HG03575 (cell line): Measurements from ENCODE around the gene AP1S3.

Experiments used
- ATAC-seq: cut with Tn5 transposase; IDR thresholded peaks from one replicate; pipeline ENCODE4 v1.9.1; 2021; ENCODE audit not compliant: unreplicated experiment, insufficient number of reproducible peaks, low FRiP score; ENCODE audit errors: extremely low read depth

AP1S3 gene

GRCh38 chr2:223735659-223736244 is 101.6 kb downstream of the AP1S3 start:
- no peak for ATAC-seq

GRCh38 chr2:223735035-223735640 is 102.2 kb downstream of the AP1S3 start:
- ATAC-seq = no peak

- ATAC-seq = no peak
Observed at GRCh38 chr2:223734346-223734745, 103.0 kb downstream of the AP1S3 start.

- no peak for ATAC-seq
Observed at GRCh38 chr2:223732346-223732745, 105.0 kb downstream of the AP1S3 start.

GRCh38 chr2:223731503-223731902 is 105.9 kb downstream of the AP1S3 start:
- no peak for ATAC-seq

GRCh38 chr2:223729781-223730180 is 107.6 kb downstream of the AP1S3 start:
- no peak for ATAC-seq

- ATAC-seq = peak; percentile 64
Observed at GRCh38 chr2:223727562-223727961, 109.8 kb downstream of the AP1S3 start.

GRCh38 chr2:223725986-223726970 is 111.1 kb downstream of the AP1S3 start:
- no peak for ATAC-seq

- no peak for ATAC-seq
Observed at GRCh38 chr2:223725494-223725893, 111.9 kb downstream of the AP1S3 start.

- ATAC-seq = no peak
Observed at GRCh38 chr2:223724861-223725260, 112.5 kb downstream of the AP1S3 start.

GRCh38 chr2:223723954-223724411 is 113.4 kb downstream of the AP1S3 start:
- ATAC-seq = no peak

- ATAC-seq = no peak
Observed at GRCh38 chr2:223722226-223722625, 115.2 kb downstream of the AP1S3 start.

- ATAC-seq = no peak
Observed at GRCh38 chr2:223721746-223722145, 115.6 kb downstream of the AP1S3 start.

GRCh38 chr2:223720367-223720766 is 117.0 kb downstream of the AP1S3 start:
- no peak for ATAC-seq

- no peak for ATAC-seq
Observed at GRCh38 chr2:223712642-223713041, 124.7 kb downstream of the AP1S3 start.

- no peak for ATAC-seq
Observed at GRCh38 chr2:223711596-223712326, 125.6 kb downstream of the AP1S3 start.
